GM12892 (cell line): ENCODE data around the gene RHBDL1.

Source experiments
- DNase-seq: peaks from one replicate; pipeline ENCODE4 v3.0.0; 2011; ENCODE audit not compliant: insufficient read length
- FAIRE-seq: peaks from 2 replicates; lab custom pipeline; 2011; peaks lifted over from hg19 to GRCh38; lab: Jason Lieb, UNC
- POLR2A ChIP-seq: IDR thresholded peaks from 2 replicates; pipeline ENCODE4 v1.6.1; 2011; ENCODE audit warnings: low read depth, low read length, control low read depth
- POLR2AphosphoS5 ChIP-seq: IDR thresholded peaks from 2 replicates; pipeline ENCODE4 v1.6.1; 2011; ENCODE audit warnings: low read depth, low read length, control low read depth
- TAF1 ChIP-seq: IDR thresholded peaks from 2 replicates; pipeline ENCODE4 v1.6.1; 2011; ENCODE audit warnings: low read depth, mild to moderate bottlenecking, control low read depth, low read length, borderline replicate concordance

Gene RHBDL1

DNA sequence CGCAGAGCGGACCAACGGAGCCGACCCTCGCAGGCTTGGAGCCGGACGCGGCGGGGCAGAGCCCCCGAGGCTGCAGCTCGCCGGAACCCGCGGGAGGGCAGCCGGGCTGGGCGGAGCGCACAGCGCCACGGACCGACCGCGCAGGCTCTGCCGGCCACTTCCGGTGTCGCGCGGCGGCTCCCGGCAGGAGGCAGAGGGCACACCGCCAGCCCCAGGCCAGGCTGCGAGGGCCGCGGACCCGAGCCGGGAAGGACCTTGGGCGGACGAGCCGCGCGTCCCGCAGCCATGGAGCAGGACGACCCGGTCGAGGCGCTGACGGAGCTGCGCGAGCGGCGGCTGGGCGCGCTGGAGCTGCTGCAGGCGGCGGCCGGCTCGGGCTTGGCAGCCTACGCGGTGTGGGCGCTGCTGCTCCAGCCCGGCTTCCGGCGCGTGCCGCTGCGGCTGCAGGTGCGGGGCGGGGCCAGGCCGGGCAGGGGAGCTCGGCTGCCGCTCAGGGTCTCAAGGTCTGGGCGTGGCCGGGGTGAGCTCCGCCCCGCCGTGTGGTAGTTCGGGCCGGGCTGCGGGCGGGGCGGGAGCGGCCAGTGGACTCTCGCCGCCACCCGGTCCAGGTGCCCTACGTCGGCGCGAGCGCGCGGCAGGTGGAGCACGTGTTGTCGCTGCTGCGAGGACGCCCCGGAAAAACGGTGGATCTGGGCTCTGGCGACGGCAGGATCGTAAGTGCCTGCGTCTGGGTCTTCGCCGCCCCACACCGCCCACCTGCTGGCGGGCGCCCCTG, 45.7 kb downstream of the RHBDL1 start, which contains the start of gene ANTKMT:
Gene ANTKMT (plus strand): TSS at position 157 of the 775 bp plus-strand sequence. CDS start 129 bp downstream, at position 286.
- TF ChIP-seq POLR2A (peak; percentile 94), POLR2AphosphoS5 (peak; percentile 92), TAF1 (peak; percentile 48; the same call in 1 of the 2 replicates)
- FAIRE-seq (peak; percentile 98), DNase-seq (peak; percentile 98)

DNA sequence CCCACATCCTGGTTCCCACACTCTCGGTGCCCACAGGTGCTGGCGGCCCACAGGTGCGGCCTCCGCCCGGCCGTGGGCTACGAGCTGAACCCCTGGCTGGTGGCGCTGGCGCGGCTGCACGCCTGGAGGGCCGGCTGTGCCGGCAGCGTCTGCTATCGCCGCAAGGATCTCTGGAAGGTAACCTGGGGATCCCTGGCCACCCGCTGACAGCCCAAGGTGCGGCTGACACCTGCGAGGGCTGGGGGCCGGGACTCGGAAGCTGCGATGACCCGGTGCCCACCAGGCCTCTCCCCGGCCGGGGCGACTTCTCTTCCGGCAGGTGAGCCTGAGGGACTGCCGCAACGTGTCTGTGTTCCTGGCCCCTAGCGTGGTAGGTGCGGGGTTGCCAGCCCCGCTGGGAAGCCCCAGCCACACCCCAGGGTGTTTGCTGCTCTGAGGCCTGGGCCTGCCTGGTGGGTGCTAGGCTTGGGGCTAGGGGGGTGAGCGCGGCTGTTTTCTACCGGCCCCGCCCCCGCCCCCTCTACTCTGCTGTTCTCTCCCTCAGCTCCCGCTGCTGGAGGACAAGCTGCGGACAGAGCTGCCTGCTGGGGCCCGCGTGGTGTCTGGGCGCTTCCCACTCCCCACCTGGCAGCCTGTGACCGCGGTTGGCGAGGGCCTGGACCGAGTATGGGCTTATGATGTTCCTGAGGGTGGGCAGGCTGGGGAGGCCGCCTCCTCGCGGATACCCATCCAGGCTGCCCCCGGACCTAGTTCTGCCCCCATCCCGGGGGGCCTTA, 46.5 kb downstream of the RHBDL1 start:
- no peak for DNase-seq
- no peak for TF ChIP-seq POLR2A
- TF ChIP-seq POLR2AphosphoS5: no peak
- TF ChIP-seq TAF1: no peak
- no peak for FAIRE-seq

DNA sequence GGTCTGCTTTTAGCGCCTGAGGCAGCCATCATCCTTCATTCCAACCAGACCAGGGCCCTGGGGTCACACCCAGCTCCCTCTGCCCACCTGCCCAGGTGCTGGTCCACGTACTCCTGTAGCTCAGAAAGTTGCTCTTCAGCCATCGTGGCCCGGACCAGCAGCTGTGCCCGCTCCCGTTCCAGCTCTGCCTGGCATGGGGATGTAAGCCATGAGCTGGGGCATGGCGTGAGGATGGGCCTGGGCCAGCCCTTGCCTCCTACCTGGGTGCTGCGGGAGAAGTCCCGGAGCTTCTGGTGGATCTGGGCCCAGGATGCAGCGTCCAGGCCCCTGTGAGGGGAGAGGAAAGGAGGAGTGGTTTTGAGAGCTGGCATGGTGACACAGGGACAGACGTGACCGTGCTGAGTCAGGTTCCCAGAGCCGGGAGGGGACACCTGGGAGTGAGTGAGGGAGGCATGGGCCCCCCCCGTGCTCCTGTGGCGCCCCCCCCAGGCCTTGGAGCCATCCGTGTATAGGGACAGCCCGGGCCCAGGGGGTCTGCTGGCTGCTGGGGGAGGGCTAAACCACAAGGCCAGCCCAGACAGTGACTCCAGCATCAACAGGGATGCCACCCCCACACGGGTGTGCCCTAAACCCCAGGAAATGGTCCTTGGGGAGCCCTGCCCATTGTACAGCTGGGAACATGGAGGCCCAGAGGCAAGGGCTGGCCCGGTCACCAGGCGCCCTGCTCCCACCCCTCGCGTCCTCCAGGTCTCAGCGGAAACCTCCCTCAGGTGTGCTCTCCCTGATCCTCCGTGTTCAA, 47.6 kb downstream of the RHBDL1 start:
- no peak for FAIRE-seq
- TF ChIP-seq TAF1: no peak
- no peak; the same call in 1 of the 2 replicates for TF ChIP-seq POLR2AphosphoS5
- no peak for TF ChIP-seq POLR2A

DNA sequence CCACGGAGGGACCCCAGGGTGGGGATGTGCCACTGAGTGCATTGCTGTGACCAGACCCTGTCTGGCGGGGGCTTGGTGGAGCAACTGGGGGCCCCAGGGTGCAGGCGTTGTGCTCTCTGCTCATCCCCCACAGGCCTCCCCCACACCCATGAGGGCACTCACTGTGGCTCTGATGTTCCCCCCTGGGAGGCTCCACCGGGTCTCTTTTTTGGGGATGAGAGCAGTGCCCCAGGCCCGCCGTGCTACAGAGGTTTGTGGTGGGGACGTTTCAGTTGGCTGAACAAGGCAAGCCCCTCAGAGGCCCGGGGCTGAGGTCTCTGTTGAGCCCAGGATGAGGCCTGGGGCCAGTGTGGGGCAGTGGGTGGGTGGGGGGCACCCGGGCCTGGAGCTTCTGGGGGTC, 48.2 kb downstream of the RHBDL1 start:
- FAIRE-seq (no peak), DNase-seq (no peak)
- TF ChIP-seq TAF1 (no peak), POLR2AphosphoS5 (no peak), POLR2A (no peak)

More for the DNA sequence above, 47.6 kb downstream of the RHBDL1 start:
- DNase-seq: no peak

DNA sequence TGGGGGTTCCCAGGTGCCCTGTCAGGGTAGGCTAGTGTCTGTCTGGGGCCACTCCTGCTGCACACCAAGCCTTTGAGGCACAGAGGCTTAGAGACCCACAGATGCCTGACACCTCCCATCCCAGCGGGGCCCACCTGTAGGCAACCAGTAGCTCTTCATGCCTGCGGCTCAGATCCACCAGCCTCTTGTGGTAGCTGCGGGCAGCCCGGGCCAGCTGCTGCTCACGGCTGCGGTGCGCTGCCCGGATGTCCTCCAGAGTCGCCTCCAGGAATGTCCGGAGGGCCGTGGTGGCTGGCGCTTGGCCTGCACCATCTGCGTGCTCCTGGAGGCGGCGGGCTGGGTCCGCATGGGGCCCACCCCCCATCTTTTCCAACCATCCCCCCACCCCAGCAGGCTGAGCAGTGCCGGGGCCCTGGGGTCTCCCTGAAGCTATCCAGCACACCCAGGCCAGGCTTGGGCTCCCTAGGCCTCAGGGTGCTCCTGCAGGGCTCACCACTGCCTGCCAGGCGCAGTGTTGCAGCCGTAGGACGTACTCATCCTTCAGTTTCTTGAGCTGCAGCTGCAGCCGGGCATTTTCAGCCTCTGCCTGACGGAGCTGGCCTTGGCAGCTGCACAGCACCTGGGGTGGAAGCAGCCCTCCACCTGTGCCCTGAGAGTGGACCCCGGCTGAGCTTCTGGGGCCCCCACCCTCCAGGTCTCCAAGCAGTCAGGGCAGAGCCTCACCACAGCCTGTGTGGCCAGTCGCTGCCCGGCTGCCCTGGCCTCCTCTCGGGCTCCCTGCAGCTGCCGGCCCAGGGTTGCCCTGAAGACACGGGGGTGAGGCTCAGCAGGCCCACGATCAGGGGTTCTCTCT, 48.9 kb downstream of the RHBDL1 start:
- DNase-seq (no peak), FAIRE-seq (no peak)
- TF ChIP-seq TAF1 (no peak), POLR2A (peak; percentile 27; the same call in 1 of the 2 replicates)

DNA sequence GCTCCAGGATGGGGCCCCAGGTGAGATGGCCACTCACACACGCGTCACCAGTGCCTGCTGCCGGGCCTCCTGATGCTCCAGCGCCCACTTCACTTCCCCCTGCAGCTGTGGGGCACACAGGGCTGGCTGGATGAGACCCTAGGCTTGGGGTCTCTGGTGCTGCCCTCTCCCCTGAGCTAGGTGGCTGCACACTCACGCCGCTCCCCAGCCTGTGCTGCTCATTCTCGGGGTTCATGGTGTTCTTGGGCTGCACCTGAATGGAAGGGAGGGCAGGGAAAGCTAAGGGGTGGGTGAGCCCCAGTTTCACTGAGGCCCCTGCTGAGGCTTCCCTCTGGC, 49.5 kb downstream of the RHBDL1 start:
- no peak for DNase-seq
- FAIRE-seq: no peak
- TF ChIP-seq TAF1 (no peak), POLR2A (no peak; the same call in 1 of the 2 replicates), POLR2AphosphoS5 (no peak)

DNA sequence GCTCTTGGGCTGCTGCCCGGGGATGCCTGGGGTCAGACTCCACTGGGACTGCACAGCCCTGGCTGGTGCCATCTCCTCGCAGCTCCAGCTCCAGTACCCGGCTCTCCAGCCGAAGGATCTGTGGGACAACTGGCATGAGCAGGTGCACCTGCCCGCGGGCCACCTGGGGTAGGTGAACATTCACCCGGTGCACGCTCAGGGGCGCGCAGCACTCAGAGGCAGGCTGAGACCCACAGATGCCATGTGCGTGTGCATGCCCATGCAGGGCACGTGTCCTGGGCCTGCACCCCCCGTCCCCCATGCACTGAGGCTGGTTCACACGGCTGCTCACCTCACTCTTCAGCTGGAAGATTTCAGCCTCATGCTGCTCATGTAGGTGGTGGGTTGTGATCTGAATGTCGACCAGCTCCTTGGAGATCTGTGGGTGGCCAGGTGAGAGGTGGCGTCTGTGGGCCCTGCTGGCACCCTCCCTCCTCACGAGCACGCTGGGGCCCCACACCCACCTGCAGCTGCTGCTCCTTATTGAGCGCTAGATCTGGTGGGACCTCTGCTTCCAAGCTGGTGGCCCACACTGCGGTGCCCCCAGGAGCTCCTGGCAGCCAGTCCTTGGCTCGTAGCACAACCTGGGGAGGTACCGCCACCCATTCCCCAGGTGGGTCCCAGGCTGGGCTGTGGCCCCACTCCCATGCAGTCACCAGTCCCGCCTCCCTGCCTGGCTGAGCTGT, 50.2 kb downstream of the RHBDL1 start:
- no peak for FAIRE-seq
- TF ChIP-seq POLR2A: no peak; the same call in 1 of the 2 replicates
- TF ChIP-seq POLR2AphosphoS5: no peak
- TF ChIP-seq TAF1: no peak
- DNase-seq: no peak

DNA sequence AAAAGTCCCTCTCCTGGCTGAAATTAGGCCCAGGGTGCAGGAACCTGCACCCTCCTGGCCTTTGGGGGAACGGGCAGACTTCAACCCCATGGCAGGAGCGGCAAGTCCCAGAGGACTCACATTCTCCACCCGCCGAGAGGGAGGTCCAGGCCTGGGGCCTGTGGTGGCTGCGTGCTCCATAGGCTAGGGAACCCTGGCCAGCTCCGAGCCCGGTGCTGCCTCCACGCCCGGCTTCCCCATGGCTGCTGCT, 50.6 kb downstream of the RHBDL1 start:
- DNase-seq (no peak), FAIRE-seq (no peak)
- no peak for TF ChIP-seq POLR2AphosphoS5
- TF ChIP-seq POLR2A: no peak; the same call in 1 of the 2 replicates
- no peak for TF ChIP-seq TAF1

DNA sequence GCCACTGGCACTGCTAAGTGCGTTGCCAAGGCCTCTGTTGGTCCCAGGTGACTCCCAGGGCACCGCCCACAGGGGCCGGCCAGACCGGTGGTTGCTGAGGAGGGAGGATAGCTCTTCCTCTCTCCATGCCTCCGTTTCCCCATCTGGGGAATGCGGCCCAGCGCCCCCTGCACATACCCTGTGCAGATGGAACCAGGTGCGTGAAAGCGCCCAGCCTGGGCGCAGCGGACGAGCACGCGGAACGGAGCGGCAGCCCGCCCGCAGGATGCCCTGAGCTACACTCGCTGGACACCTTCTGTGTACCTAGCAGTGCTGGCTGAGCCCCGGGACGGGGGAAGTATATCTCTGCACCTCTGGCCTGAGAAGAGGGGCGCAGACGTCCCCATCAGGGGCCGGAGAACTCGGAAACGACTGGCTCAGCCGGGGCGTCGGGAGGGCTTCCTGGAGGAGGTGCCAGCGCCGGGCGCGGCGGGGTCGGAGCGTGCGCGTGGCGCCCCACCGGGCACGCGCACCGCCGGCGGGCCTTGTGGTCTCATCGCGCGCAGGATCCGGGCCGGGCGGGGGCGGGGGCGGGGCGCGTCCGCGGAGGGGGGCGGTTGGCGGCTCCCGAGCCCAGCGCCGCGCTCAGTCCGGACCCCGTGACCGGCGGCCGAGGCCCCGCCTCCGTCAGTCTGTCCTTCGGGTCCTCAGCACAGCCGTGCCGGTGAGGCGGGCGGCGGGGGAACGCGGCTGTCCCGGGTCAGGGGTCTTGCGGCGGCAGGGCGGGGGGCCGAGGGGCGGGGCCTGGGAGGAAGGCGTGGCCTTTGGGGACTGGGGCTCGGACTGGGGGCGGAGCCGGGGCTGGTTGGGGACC, 51.2 kb downstream of the RHBDL1 start, which contains the start of the genes CCDC78 and HAGHL:
Gene CCDC78 (minus strand): TSS at position 6 of the 853 bp plus-strand sequence. CDS start 76 bp downstream, outside the sequence.
Gene HAGHL (plus strand): TSS at position 669 of the 853 bp plus-strand sequence. CDS start 404 bp downstream, outside the sequence.
- FAIRE-seq (peak; percentile 82), DNase-seq (peak; percentile 82)
- TF ChIP-seq POLR2A (no peak), POLR2AphosphoS5 (no peak), TAF1 (no peak)
